K562 (cell line): ENCODE measurements around the gene TXNRD2. TPM values are rescaled to one million over a fixed set of nuclear protein-coding genes. Genes with fewer than 3 reads are reported as not detected.

Source experiments
- ARID3B ChIP-seq: fragments of 250-450 bp; sonication (Bioruptor Pico); IDR thresholded peaks from 2 replicates; pipeline ENCODE4 v1.4.0; 2020; ENCODE audit warnings: borderline replicate concordance
- CBX5 ChIP-seq: IDR thresholded peaks from 2 replicates; pipeline ENCODE4 v1.6.1; 2014; ENCODE audit warnings: low read depth, borderline replicate concordance
- CXXC5 ChIP-seq: fragments of 250-450 bp; sonication (Bioruptor Pico); IDR thresholded peaks from 2 replicates; pipeline ENCODE4 v1.8.0; 2022; ENCODE audit warnings: inconsistent platforms, mild to moderate bottlenecking, moderate library complexity
- GABPB2 ChIP-seq: fragments of 250-450 bp; sonication (Bioruptor Pico); conservative IDR thresholded peaks from 2 replicates; pipeline ENCODE4 v1.5.1; 2021; ENCODE audit warnings: mild to moderate bottlenecking
- HMGXB4 ChIP-seq: sonication (generic); formaldehyde crosslinking; IDR thresholded peaks from 2 replicates; pipeline ENCODE4 v1.8.1; 2023; ENCODE audit warnings: mild to moderate bottlenecking, missing genetic modification reagents
- MCM7 ChIP-seq, 2 experiments: fragments of 450-650 bp; IDR thresholded peaks; 2 replicates each; pipeline ENCODE4 v1.6.1; 2016 to 2018
- SP1 ChIP-seq: sonication (generic); formaldehyde crosslinking; IDR thresholded peaks from 2 replicates; pipeline ENCODE4 v1.8.1; 2022; ENCODE audit warnings: mild to moderate bottlenecking, missing genetic modification reagents
- ZBTB2 ChIP-seq: fragments of 450-650 bp; IDR thresholded peaks from 2 replicates; pipeline ENCODE4 v1.6.1; 2016; ENCODE audit warnings: antibody characterized with exemption
- ZEB2 ChIP-seq: fragments of 450-650 bp; IDR thresholded peaks from 2 replicates; pipeline ENCODE4 v1.6.1; 2016
- ZFPM2 ChIP-seq: fragments of 250-450 bp; sonication (Bioruptor Pico); IDR thresholded peaks from 2 replicates; pipeline ENCODE4 v1.5.1; 2022; ENCODE audit warnings: mild to moderate bottlenecking
- ZNF134 ChIP-seq: fragments of 250-450 bp; sonication (Bioruptor Pico); conservative IDR thresholded peaks from 2 replicates; pipeline ENCODE4 v1.4.0; 2020
- ZNF277 ChIP-seq: fragments of 250-450 bp; sonication (Bioruptor Pico); IDR thresholded peaks from 2 replicates; pipeline ENCODE4 v1.8.0; 2022; ENCODE audit warnings: inconsistent platforms, mild to moderate bottlenecking, moderate library complexity, borderline replicate concordance
- ZNF445 ChIP-seq: fragments of 250-450 bp; sonication (Bioruptor Pico); IDR thresholded peaks from 2 replicates; pipeline ENCODE4 v1.4.0; 2020; ENCODE audit warnings: low read depth, mild to moderate bottlenecking, moderate library complexity
- ZNF511 ChIP-seq: sonication (generic); formaldehyde crosslinking; IDR thresholded peaks from 2 replicates; pipeline ENCODE4 v1.8.0; 2022; ENCODE audit warnings: mild to moderate bottlenecking, missing genetic modification reagents
- polyA plus RNA-seq, 8 experiments: library from polyadenylated mRNA; depleted of rRNA in 4 of 8; stranded (reverse) in 5 of 8; unstranded in 3 of 8; fragments of >200 nt; fragmentation: Nextera tagmentation in 2 of 8; fragmentation: Illumina TruSeq in 1 of 8; extraction: Ambion mirVana in 2 of 8; extraction: Trizol in 1 of 8; gene quantifications; 2 replicates each; pipeline versions ENCODE4 v1.2.1 to v1.2.3, GENCODE V29; 2011 to 2014; ENCODE audit warnings: inconsistent platforms in 1 of 8, missing spikeins in 1 of 8
- total RNA-seq, 7 experiments: library from RNA; depleted of rRNA in 6 of 7; stranded (reverse); fragments of >200 nt in 6 of 7; fragmentation: Illumina TruSeq in 2 of 7; extraction: Trizol in 2 of 7; gene quantifications; 2 replicates each; pipeline versions ENCODE4 v1.2.1 to v1.2.3, GENCODE V29; 2011 to 2021; ENCODE audit warnings: low replicate concordance in 1 of 7

The TXNRD2 gene
- total and polyA plus RNA-seq, 9 of the 15 experiments (the other 6 are each of a cell fraction or from before 2014, with no cell fraction given) = 3.3 to 80.2 (median 49.4) TPM

GRCh38 chr22:19941365-19942082 is at the start of gene TXNRD2, which contains the start of gene COMT (continued):
- peak; percentile 96 for TF ChIP-seq CXXC5
- no peak for TF ChIP-seq MCM7 (IDR thresholded peaks at IDR 0.05)
- TF ChIP-seq ZNF511 (CRISPR knock-in tag) = no peak
- TF ChIP-seq ZNF277 (CRISPR knock-in tag) = no peak
- no peak for TF ChIP-seq ZEB2
- peak; percentile 91 for TF ChIP-seq ZFPM2
- peak; percentile 65; the same call in 1 of the 2 replicates for TF ChIP-seq HMGXB4 (CRISPR knock-in tag)
- TF ChIP-seq ZNF445 (CRISPR knock-in tag) = 0 out of 2 replicates have a peak, but pooled peaks have one; percentile 61
- TF ChIP-seq ZBTB2 = no peak
- TF ChIP-seq ARID3B (CRISPR knock-in tag) = peak; percentile 42; the same call in 1 of the 2 replicates
- TF ChIP-seq SP1 = no peak
- no peak for TF ChIP-seq CBX5
- TF ChIP-seq ZNF134 (CRISPR knock-in tag) = no peak; the same call in 1 of the 2 replicates
- TF ChIP-seq GABPB2 (CRISPR knock-in tag) = no peak
